Measurements from ENCODE around the gene ENG. TPM values are rescaled to one million over a fixed set of nuclear protein-coding genes. Genes with fewer than 3 reads are reported as not detected.

The ENG gene
- total RNA-seq, 1 donor from 2014 or later = 2.4 TPM

DNA sequence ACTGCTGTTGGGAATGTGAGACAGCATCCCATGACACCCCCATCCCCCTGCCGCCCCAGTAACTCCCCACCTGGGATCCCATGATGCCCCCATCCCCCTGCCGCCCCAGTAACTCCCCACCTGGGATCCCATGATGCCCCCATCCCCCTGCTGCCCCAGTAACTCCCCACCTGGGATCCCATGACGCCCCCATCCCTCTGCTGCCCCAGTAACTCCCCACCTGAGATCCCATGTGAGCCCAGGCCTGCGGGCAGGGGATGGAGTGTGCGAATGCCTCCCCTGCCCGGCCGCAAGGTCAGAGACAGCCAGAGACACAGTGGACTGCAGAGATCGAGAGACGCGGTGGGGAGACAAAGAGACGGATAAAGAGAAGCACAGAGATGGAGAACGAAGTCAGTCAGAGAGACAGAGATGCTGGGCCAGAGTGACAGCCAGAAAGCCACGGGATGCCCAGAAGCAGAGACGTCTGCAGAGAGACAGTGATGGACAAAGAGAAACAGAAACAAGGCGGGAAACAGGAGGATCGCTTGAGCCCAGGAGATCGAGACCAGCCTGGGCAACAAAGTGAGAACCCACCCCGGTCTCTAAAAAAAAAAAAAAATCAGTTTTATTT, 77.0 kb downstream of the ENG start:
- TF ChIP-seq, protein P1, sequence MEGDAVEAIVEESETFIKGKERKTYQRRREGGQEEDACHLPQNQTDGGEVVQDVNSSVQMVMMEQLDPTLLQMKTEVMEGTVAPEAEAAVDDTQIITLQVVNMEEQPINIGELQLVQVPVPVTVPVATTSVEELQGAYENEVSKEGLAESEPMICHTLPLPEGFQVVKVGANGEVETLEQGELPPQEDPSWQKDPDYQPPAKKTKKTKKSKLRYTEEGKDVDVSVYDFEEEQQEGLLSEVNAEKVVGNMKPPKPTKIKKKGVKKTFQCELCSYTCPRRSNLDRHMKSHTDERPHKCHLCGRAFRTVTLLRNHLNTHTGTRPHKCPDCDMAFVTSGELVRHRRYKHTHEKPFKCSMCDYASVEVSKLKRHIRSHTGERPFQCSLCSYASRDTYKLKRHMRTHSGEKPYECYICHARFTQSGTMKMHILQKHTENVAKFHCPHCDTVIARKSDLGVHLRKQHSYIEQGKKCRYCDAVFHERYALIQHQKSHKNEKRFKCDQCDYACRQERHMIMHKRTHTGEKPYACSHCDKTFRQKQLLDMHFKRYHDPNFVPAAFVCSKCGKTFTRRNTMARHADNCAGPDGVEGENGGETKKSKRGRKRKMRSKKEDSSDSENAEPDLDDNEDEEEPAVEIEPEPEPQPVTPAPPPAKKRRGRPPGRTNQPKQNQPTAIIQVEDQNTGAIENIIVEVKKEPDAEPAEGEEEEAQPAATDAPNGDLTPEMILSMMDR (IDR thresholded peaks at IDR 0.05; ENCODE audit: insufficient read depth, low read length, severe bottlenecking) = no peak
- FAIRE-seq = no peak
- no peak overlapping the region for H3K4me3 ChIP-seq (ENCODE audit: low read depth, low read length)

GRCh38 chr9:127776924-127777289, 77.6 kb downstream of the ENG start:
- FAIRE-seq = no peak
- TF ChIP-seq, protein P1 (IDR thresholded peaks at IDR 0.05; ENCODE audit: insufficient read depth, low read length, severe bottlenecking) = no peak
- no peak overlapping the region for H3K4me3 ChIP-seq (ENCODE audit: low read depth, low read length)
- no peaks in the 10 kb centered on the region for H3K27me3 ChIP-seq (ENCODE audit: control insufficient read depth, insufficient read depth, low read length)
- DNase-seq (ENCODE audit: low read depth) = no peak
- H3K36me3 ChIP-seq (ENCODE audit: control insufficient read depth, insufficient read depth, low read length) = no peaks in the 10 kb centered on the region

More for the DNA sequence above, 77.0 kb downstream of the ENG start:
- no peak for DNase-seq (ENCODE audit: low read depth)
- no peaks in the 10 kb centered on the region for H3K36me3 ChIP-seq (ENCODE audit: control insufficient read depth, insufficient read depth, low read length)
- no peaks in the 10 kb centered on the region for H3K27me3 ChIP-seq (ENCODE audit: control insufficient read depth, insufficient read depth, low read length)

GRCh38 chr9:127776195-127776923, 78.1 kb downstream of the ENG start:
- no peak for DNase-seq (ENCODE audit: low read depth)
- no peaks in the 10 kb centered on the region for H3K36me3 ChIP-seq (ENCODE audit: control insufficient read depth, insufficient read depth, low read length)
- FAIRE-seq = no peak
- TF ChIP-seq, protein P1 (IDR thresholded peaks at IDR 0.05; ENCODE audit: insufficient read depth, low read length, severe bottlenecking) = no peak
- H3K4me3 ChIP-seq (ENCODE audit: low read depth, low read length) = no peak overlapping the region
- H3K27me3 ChIP-seq (ENCODE audit: control insufficient read depth, insufficient read depth, low read length) = no peaks in the 10 kb centered on the region

- TF ChIP-seq, protein P1 (IDR thresholded peaks at IDR 0.05; ENCODE audit: insufficient read depth, low read length, severe bottlenecking) = no peak
- H3K27me3 ChIP-seq (ENCODE audit: control insufficient read depth, insufficient read depth, low read length) = no peaks in the 10 kb centered on the region
- H3K36me3 ChIP-seq (ENCODE audit: control insufficient read depth, insufficient read depth, low read length) = no peaks in the 10 kb centered on the region
- FAIRE-seq (no peak), DNase-seq (ENCODE audit: low read depth) (no peak)
- no peak overlapping the region for H3K4me3 ChIP-seq (ENCODE audit: low read depth, low read length)
These were observed 80.5 kb downstream of the ENG start for GRCh38 chr9:127773981-127774380.

DNA sequence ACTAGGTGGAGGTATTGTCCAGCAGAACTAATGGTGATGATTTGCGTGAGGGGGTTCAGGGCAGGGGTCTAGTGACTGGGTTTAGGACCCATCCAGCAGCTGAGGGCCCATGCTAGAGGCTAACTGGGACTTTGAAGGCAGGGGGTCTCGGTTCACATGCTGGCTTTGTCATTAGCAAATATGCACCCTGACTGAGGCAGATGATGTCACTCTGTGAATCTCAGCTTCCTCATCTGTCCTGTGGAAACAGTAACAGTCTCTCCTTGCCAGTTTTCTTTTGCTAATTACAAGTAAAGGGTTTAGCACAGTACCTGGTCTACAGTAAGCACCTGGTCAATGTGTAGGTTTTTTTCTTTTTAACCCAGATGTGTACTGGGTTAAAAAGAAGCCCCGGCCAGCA, 81.2 kb downstream of the ENG start:
- TF ChIP-seq, protein P1 (IDR thresholded peaks at IDR 0.05; ENCODE audit: insufficient read depth, low read length, severe bottlenecking) = no peak
- H3K36me3 ChIP-seq (ENCODE audit: control insufficient read depth, insufficient read depth, low read length) = no peaks in the 10 kb centered on the region
- H3K27me3 ChIP-seq (ENCODE audit: control insufficient read depth, insufficient read depth, low read length) = no peaks in the 10 kb centered on the region
- DNase-seq (ENCODE audit: low read depth) = no peak
- no peak overlapping the region for H3K4me3 ChIP-seq (ENCODE audit: low read depth, low read length)
- no peak for FAIRE-seq

Data from bronchial epithelial cell (primary cell).